K562 (cell line): ENCODE data around the gene ZNF774. TPM values are rescaled to one million over a fixed set of nuclear protein-coding genes. Genes with fewer than 3 reads are reported as not detected.

Experiments used
- CXXC5 ChIP-seq: fragments of 250-450 bp; sonication (Bioruptor Pico); IDR thresholded peaks from 2 replicates; pipeline ENCODE4 v1.8.0; 2022; ENCODE audit warnings: inconsistent platforms, mild to moderate bottlenecking, moderate library complexity
- FIP1L1 ChIP-seq: fragments of 200-400 bp; formaldehyde crosslinking; IDR thresholded peaks from 2 replicates; pipeline ENCODE4 v1.6.1; 2018; ENCODE audit warnings: mild to moderate bottlenecking, low read depth, low read length; ENCODE audit not compliant: poor library complexity, severe bottlenecking
- KDM2B ChIP-seq: fragments of 250-450 bp; sonication (Bioruptor Pico); IDR thresholded peaks from 2 replicates; pipeline ENCODE4 v1.8.0; 2021; ENCODE audit warnings: mild to moderate bottlenecking, moderate library complexity
- MXD1 ChIP-seq: fragments of 250-450 bp; sonication (Bioruptor Pico); IDR thresholded peaks from 2 replicates; pipeline ENCODE4 v1.8.0; 2021; ENCODE audit warnings: borderline replicate concordance, mild to moderate bottlenecking, moderate library complexity; ENCODE audit not compliant: poor library complexity, severe bottlenecking
- NCOR1 ChIP-seq: fragments of 450-650 bp; IDR thresholded peaks from 2 replicates; pipeline ENCODE4 v1.6.1; 2016; ENCODE audit warnings: mild to moderate bottlenecking, moderate library complexity
- NELFE ChIP-seq: IDR thresholded peaks from 2 replicates; pipeline ENCODE4 v1.6.1; 2011; ENCODE audit warnings: mild to moderate bottlenecking; ENCODE audit not compliant: insufficient read depth, insufficient read length
- NR3C1 ChIP-seq: sonication (generic); formaldehyde crosslinking; IDR thresholded peaks from 2 replicates; pipeline ENCODE4 v1.8.1; 2022; ENCODE audit warnings: missing genetic modification reagents
- SLC30A9 ChIP-seq: fragments of 250-450 bp; sonication (Bioruptor Pico); IDR thresholded peaks from 2 replicates; pipeline ENCODE4 v1.8.0; 2022; ENCODE audit warnings: mild to moderate bottlenecking, moderate library complexity
- SMARCA5 ChIP-seq: fragments of 450-650 bp; IDR thresholded peaks from 2 replicates; pipeline ENCODE4 v1.6.1; 2016
- SREBF1 ChIP-seq: fragments of 150-350 bp; IDR thresholded peaks from 2 replicates; pipeline ENCODE4 v1.6.1; 2014; ENCODE audit warnings: antibody characterized with exemption, low read depth, low read length, borderline replicate concordance
- TEAD1 ChIP-seq, 2 experiments: fragments of 450-650 bp in 1 of 2; sonication (generic) in 1 of 2; formaldehyde crosslinking; IDR thresholded peaks; 2 replicates each; pipeline versions ENCODE4 v1.4.0 to v1.8.0; 2020 to 2022; ENCODE audit warnings: mild to moderate bottlenecking in 2 of 2, missing genetic modification reagents in 1 of 2
- ZBTB34 ChIP-seq: fragments of 250-450 bp; sonication (Bioruptor Pico); IDR thresholded peaks from 2 replicates; pipeline ENCODE4 v1.8.0; 2021; ENCODE audit warnings: mild to moderate bottlenecking, moderate library complexity
- ZKSCAN8 ChIP-seq: fragments of 200-800 bp; sonication (Bioruptor generic); IDR thresholded peaks from 2 replicates; pipeline ENCODE4 v1.6.1; 2016; ENCODE audit warnings: missing genetic modification characterization, missing compliant biosample characterization
- ZNF696 ChIP-seq: fragments of 250-450 bp; sonication (Bioruptor Pico); conservative IDR thresholded peaks from 2 replicates; pipeline ENCODE4 v1.4.0; 2020; ENCODE audit warnings: mild to moderate bottlenecking, moderate library complexity
- polyA plus RNA-seq, 8 experiments: library from polyadenylated mRNA; depleted of rRNA in 4 of 8; stranded (reverse) in 5 of 8; unstranded in 3 of 8; fragments of >200 nt; fragmentation: Nextera tagmentation in 2 of 8; fragmentation: Illumina TruSeq in 1 of 8; extraction: Ambion mirVana in 2 of 8; extraction: Trizol in 1 of 8; gene quantifications; 2 replicates each; pipeline versions ENCODE4 v1.2.1 to v1.2.3, GENCODE V29; 2011 to 2014; ENCODE audit warnings: inconsistent platforms in 1 of 8, missing spikeins in 1 of 8
- total RNA-seq, 7 experiments: library from RNA; depleted of rRNA in 6 of 7; stranded (reverse); fragments of >200 nt in 6 of 7; fragmentation: Illumina TruSeq in 2 of 7; extraction: Trizol in 2 of 7; gene quantifications; 2 replicates each; pipeline versions ENCODE4 v1.2.1 to v1.2.3, GENCODE V29; 2011 to 2021; ENCODE audit warnings: low replicate concordance in 1 of 7
- TF ChIP-seq, protein P1 (sequence below): sonication (generic); formaldehyde crosslinking; IDR thresholded peaks from 2 replicates; pipeline ENCODE4 v1.9.0; 2022; ENCODE audit warnings: mild to moderate bottlenecking, missing genetic modification reagents
- TF ChIP-seq, protein P2 (sequence below): fragments of 250-450 bp; sonication (Bioruptor Pico); IDR thresholded peaks from 2 replicates; pipeline ENCODE4 v1.5.0; 2020; ENCODE audit warnings: mild to moderate bottlenecking, borderline replicate concordance
- TF ChIP-seq, protein P3 (sequence below): fragments of 250-450 bp; sonication (Bioruptor Pico); IDR thresholded peaks from 2 replicates; pipeline ENCODE4 v1.5.0; 2022; ENCODE audit warnings: mild to moderate bottlenecking
- TF ChIP-seq, protein P4 (sequence below): fragments of 250-450 bp; sonication (Bioruptor Pico); IDR thresholded peaks from 2 replicates; pipeline ENCODE4 v1.8.0; 2022; ENCODE audit warnings: inconsistent platforms, mild to moderate bottlenecking, moderate library complexity, borderline replicate concordance

ZNF774 gene
- total and polyA plus RNA-seq, 9 of the 15 experiments (the other 6 are each of a cell fraction or from before 2014, with no cell fraction given) = 0.32 to 2.0 (median 1.2) TPM

DNA sequence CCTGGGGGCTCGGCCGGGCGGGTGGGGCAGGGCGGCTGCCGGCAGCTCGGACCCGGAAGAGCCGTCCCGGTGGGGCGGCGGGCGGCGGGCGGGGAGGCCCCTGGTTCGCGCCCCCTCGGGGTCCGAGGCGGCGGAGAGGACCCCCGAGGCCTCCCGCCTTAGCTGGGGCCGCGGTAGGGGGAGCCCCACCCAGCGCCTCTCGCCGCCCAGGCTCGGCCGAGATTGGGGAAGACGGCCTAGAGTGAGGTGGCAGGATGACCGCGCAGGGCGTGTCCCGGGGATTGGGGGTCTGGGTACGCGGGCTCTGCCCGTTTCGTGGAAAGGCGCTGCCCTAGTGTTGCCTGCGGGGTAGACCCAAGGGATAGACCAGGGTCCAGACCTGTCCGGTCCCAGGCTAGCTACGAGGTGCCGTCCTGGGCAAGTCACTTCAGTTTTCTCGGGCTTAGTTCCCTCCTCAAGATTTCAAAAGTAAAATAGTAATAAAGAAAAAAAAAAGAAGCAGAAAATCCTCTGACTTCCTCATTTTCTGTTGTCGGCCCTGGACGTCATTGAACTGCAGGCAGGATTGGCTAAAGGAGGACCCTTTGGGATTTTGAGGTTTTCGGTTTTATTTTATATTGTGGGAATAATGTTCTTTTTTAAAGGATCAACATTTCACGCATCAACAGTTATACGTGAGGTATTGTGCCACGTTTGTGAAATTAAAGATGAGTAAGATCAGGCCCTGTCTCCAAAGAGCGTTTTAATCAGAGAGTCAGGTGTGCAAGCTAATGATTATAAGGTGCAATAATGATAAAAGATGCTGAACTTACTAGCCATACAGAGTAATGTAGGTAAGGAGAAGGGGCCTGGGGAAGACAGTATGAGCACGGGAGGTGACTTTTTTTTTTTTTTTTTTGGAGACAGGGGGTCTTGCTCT, 36.6 kb downstream of the ZNF774 start (continued):
- TF ChIP-seq, protein P1, sequence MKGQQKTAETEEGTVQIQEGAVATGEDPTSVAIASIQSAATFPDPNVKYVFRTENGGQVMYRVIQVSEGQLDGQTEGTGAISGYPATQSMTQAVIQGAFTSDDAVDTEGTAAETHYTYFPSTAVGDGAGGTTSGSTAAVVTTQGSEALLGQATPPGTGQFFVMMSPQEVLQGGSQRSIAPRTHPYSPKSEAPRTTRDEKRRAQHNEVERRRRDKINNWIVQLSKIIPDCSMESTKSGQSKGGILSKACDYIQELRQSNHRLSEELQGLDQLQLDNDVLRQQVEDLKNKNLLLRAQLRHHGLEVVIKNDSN = no peak
- TF ChIP-seq TEAD1 (CRISPR knock-in tag; IDR thresholded peaks at IDR 0.05) (peak in 1 of 2 experiments; percentile 56; a peak in 1 of 4 replicates), ZBTB34 (CRISPR knock-in tag) (no peak), SMARCA5 (no peak), KDM2B (CRISPR knock-in tag) (no peak), NCOR1 (no peak), NR3C1 (CRISPR knock-in tag) (no peak), NELFE (no peak), SREBF1 (no peak), SLC30A9 (no peak), ZNF696 (no peak), CXXC5 (peak; percentile 49; the same call in 1 of the 2 replicates), ZKSCAN8 (CRISPR knock-in tag) (no peak), MXD1 (CRISPR knock-in tag) (no peak), FIP1L1 (no peak)
- TF ChIP-seq, protein P2, sequence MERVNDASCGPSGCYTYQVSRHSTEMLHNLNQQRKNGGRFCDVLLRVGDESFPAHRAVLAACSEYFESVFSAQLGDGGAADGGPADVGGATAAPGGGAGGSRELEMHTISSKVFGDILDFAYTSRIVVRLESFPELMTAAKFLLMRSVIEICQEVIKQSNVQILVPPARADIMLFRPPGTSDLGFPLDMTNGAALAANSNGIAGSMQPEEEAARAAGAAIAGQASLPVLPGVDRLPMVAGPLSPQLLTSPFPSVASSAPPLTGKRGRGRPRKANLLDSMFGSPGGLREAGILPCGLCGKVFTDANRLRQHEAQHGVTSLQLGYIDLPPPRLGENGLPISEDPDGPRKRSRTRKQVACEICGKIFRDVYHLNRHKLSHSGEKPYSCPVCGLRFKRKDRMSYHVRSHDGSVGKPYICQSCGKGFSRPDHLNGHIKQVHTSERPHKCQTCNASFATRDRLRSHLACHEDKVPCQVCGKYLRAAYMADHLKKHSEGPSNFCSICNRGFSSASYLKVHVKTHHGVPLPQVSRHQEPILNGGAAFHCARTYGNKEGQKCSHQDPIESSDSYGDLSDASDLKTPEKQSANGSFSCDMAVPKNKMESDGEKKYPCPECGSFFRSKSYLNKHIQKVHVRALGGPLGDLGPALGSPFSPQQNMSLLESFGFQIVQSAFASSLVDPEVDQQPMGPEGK = no peak
- TF ChIP-seq, protein P3, sequence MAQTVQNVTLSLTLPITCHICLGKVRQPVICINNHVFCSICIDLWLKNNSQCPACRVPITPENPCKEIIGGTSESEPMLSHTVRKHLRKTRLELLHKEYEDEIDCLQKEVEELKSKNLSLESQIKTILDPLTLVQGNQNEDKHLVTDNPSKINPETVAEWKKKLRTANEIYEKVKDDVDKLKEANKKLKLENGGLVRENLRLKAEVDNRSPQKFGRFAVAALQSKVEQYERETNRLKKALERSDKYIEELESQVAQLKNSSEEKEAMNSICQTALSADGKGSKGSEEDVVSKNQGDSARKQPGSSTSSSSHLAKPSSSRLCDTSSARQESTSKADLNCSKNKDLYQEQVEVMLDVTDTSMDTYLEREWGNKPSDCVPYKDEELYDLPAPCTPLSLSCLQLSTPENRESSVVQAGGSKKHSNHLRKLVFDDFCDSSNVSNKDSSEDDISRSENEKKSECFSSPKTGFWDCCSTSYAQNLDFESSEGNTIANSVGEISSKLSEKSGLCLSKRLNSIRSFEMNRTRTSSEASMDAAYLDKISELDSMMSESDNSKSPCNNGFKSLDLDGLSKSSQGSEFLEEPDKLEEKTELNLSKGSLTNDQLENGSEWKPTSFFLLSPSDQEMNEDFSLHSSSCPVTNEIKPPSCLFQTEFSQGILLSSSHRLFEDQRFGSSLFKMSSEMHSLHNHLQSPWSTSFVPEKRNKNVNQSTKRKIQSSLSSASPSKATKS (CRISPR knock-in tag) = no peak
- TF ChIP-seq, protein P4, sequence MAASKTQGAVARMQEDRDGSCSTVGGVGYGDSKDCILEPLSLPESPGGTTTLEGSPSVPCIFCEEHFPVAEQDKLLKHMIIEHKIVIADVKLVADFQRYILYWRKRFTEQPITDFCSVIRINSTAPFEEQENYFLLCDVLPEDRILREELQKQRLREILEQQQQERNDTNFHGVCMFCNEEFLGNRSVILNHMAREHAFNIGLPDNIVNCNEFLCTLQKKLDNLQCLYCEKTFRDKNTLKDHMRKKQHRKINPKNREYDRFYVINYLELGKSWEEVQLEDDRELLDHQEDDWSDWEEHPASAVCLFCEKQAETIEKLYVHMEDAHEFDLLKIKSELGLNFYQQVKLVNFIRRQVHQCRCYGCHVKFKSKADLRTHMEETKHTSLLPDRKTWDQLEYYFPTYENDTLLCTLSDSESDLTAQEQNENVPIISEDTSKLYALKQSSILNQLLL = no peak
